Activated T-helper 2 cell treated with anti-CD3 and anti-CD28 coated beads, Interferon-gamma antibody, Interleukin-2, Interleukin-4, amounts not matched to agents 10 μg/mL and 5 μg/mL and 100 μg/mL, durations not matched to agents 14 hours and 24 hours and 36 hours (primary cell): ENCODE measurements around the gene SLC12A3. TPM values are rescaled to one million over a fixed set of nuclear protein-coding genes. Genes with fewer than 3 reads are reported as not detected.

ENCODE experiments used
- DNase-seq: peaks from one replicate; pipeline ENCODE4 v3.0.0; 2021; ENCODE audit warnings: low spot score
- H3K27ac Mint-ChIP-seq: one replicate; pipeline ENCODE4 v1.8.0; 2021; ENCODE audit warnings: mixed read lengths
- H3K27me3 Mint-ChIP-seq: one replicate; pipeline ENCODE4 v1.8.0; 2021; ENCODE audit warnings: low read depth, mixed read lengths
- H3K36me3 Mint-ChIP-seq: one replicate; pipeline ENCODE4 v1.8.0; 2021; ENCODE audit warnings: low read depth, mixed read lengths
- H3K4me1 Mint-ChIP-seq: one replicate; pipeline ENCODE4 v1.8.0; 2021; ENCODE audit warnings: low read depth, mixed read lengths
- H3K4me3 Mint-ChIP-seq: one replicate; pipeline ENCODE4 v1.8.0; 2021; ENCODE audit warnings: low read depth, mild to moderate bottlenecking, moderate library complexity, mixed read lengths
- H3K9me3 Mint-ChIP-seq: one replicate; pipeline ENCODE4 v1.8.0; 2021; ENCODE audit warnings: mixed read lengths
- intact Hi-C: fragments of 100-400 bp; cut with micrococcal nuclease; formaldehyde crosslinking; loops from one replicate; pipeline ENCODE4 v1.15.1; 2023
- total RNA-seq: library from RNA; stranded (reverse); gene quantifications from 2 replicates; pipeline ENCODE4 v1.2.3, GENCODE V29; 2022

The SLC12A3 gene, protein sequence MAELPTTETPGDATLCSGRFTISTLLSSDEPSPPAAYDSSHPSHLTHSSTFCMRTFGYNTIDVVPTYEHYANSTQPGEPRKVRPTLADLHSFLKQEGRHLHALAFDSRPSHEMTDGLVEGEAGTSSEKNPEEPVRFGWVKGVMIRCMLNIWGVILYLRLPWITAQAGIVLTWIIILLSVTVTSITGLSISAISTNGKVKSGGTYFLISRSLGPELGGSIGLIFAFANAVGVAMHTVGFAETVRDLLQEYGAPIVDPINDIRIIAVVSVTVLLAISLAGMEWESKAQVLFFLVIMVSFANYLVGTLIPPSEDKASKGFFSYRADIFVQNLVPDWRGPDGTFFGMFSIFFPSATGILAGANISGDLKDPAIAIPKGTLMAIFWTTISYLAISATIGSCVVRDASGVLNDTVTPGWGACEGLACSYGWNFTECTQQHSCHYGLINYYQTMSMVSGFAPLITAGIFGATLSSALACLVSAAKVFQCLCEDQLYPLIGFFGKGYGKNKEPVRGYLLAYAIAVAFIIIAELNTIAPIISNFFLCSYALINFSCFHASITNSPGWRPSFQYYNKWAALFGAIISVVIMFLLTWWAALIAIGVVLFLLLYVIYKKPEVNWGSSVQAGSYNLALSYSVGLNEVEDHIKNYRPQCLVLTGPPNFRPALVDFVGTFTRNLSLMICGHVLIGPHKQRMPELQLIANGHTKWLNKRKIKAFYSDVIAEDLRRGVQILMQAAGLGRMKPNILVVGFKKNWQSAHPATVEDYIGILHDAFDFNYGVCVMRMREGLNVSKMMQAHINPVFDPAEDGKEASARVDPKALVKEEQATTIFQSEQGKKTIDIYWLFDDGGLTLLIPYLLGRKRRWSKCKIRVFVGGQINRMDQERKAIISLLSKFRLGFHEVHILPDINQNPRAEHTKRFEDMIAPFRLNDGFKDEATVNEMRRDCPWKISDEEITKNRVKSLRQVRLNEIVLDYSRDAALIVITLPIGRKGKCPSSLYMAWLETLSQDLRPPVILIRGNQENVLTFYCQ
- total RNA-seq = not detected in 2 replicates

DNA sequence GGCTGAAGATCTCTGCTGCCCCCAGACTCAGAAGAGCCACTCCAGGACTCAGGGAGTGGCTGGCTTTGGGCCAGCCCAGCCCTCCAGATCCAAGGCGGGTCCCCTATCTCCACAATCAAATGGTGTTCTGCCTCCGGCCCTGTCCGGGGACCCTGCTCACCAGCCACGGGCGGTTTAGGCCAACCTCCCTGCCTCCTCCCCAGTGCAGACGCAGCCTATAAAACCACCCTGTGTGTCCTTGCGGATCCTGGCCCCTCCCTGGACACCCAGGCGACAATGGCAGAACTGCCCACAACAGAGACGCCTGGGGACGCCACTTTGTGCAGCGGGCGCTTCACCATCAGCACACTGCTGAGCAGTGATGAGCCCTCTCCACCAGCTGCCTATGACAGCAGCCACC lies at the start of gene SLC12A3:
SLC12A3 (plus strand) TSS at position 248 of the 400 bp plus-strand sequence; CDS start at position 277, 29 bp downstream.
- peaks cover 36% of the 10 kb centered on the region for H3K4me1 Mint-ChIP-seq
- intact Hi-C loops = no loop called here
- H3K9me3 Mint-ChIP-seq = no peaks in the 10 kb centered on the region
- no peak within 1 kb of the TSS for H3K27ac Mint-ChIP-seq
- no peak for DNase-seq
- no peaks in the 10 kb centered on the region for H3K36me3 Mint-ChIP-seq
- H3K4me3 Mint-ChIP-seq = no peak within 1 kb of the TSS
- H3K27me3 Mint-ChIP-seq = no peaks in the 10 kb centered on the region

DNA sequence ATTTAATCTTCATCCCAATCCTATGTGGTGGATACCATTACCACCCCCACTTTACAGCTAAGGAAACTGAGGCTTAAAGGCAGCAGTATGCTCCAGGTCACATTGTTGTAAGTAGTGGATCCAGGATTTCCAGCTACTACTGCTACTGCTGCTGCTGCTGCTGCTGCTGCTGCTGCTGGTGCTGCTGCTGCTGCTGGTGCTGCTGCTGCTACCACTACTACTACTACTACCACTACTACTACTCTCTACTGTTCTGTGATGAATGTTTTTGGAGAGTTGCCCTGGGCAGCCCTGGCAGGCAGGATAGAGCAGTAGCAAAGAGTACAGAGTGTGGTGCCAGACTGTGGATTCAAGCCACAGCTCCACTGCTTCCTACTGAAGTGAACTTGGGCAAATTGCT lies 49.3 kb upstream of the SLC12A3 start:
- no peak overlapping the region for H3K4me3 Mint-ChIP-seq
- H3K9me3 Mint-ChIP-seq = no peaks in the 10 kb centered on the region
- H3K27ac Mint-ChIP-seq = no peak overlapping the region
- no peaks in the 10 kb centered on the region for H3K27me3 Mint-ChIP-seq
- intact Hi-C loops = no loop called here
- H3K36me3 Mint-ChIP-seq = peaks cover 9% of the 10 kb centered on the region
- H3K4me1 Mint-ChIP-seq = peaks cover 1% of the 10 kb centered on the region
- no peak for DNase-seq

DNA sequence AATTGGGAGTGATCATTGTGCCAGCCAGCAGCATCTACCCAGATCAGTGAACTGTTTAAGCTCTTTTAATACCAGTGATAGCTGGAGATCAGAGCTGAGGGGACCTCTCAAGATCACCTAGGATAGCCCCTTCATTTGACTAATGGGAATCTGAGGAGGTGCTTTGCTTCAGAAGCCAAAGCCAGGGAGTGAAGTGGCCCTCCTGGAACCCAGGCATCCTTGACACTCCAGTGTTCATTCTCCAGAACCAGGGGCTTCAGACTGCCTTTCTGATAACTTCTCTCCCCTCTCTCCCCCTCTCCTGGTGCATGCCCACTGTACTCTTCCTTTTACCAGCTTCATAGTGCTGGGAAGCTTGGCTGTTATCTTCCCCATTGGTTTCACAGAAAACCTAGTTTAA lies 48.0 kb upstream of the SLC12A3 start:
- no peak for DNase-seq
- no peak overlapping the region for H3K27ac Mint-ChIP-seq

DNA sequence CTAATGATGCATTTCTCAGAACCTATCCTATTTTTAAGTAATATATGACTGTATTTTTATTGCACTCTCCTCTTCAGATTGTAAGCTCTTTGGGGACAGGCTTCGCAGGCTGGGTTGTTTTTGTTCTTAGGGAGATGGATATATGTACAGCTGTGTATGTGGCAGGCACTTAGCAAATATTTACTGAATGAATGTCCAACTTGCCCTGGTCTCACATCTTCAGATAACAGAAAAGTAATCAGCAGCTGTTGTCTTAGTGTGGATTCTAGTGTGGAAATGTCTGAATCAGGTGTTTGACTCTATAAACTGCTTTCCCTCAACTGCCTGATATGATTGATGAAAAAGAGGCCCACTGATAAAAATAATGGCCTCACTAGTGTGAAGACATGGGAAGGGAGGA lies 47.1 kb upstream of the SLC12A3 start:
- Mint-ChIP-seq H3K36me3 (peaks cover 15% of the 10 kb centered on the region), H3K4me3 (no peak overlapping the region), H3K27ac (no peak overlapping the region), H3K9me3 (no peaks in the 10 kb centered on the region), H3K27me3 (no peaks in the 10 kb centered on the region), H3K4me1 (no peaks in the 10 kb centered on the region)
- intact Hi-C loops = no loop called here
- no peak for DNase-seq

More for the DNA sequence above, 48.0 kb upstream of the SLC12A3 start:
- H3K27me3 Mint-ChIP-seq = no peaks in the 10 kb centered on the region
- peaks cover 15% of the 10 kb centered on the region for H3K36me3 Mint-ChIP-seq
- intact Hi-C loops = no loop called here
- H3K4me3 Mint-ChIP-seq = no peak overlapping the region
- no peaks in the 10 kb centered on the region for H3K9me3 Mint-ChIP-seq
- H3K4me1 Mint-ChIP-seq = peaks cover 1% of the 10 kb centered on the region

DNA sequence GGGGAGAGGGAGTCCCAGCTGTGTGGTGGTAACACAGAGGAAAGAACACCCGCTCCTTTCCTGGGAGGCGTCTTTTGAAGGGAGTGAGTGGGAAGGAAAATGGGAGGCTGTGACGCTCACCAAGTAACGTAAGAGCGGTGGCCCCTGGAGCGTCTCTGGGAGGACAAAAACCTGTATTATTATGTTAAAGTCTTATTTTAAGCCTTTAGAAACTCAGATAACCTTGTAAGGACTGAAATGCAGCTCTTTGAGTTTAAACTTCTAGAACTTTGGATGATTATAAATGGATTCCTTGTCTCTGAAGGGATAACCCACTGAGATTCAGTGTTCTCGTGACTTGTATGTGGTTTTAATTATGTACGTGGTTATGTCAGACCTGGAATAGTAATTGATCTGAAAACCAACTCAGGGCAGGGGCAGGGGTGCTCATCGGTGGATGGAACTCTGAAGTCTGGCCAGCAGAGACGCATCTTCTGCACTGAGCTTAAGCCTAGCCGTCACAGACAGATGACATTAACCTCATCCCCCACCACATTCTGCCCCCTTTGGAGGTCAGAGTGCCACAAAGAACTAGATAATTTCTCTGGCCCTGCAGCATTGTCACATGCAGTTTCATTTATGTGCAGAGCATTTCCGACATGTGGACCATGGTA lies 41.8 kb upstream of the SLC12A3 start:
- Mint-ChIP-seq H3K27ac (no peak overlapping the region), H3K36me3 (peaks cover 25% of the 10 kb centered on the region), H3K9me3 (no peaks in the 10 kb centered on the region), H3K4me1 (no peaks in the 10 kb centered on the region), H3K27me3 (no peaks in the 10 kb centered on the region), H3K4me3 (no peak overlapping the region)
- no peak for DNase-seq
- intact Hi-C loops = no loop called here

DNA sequence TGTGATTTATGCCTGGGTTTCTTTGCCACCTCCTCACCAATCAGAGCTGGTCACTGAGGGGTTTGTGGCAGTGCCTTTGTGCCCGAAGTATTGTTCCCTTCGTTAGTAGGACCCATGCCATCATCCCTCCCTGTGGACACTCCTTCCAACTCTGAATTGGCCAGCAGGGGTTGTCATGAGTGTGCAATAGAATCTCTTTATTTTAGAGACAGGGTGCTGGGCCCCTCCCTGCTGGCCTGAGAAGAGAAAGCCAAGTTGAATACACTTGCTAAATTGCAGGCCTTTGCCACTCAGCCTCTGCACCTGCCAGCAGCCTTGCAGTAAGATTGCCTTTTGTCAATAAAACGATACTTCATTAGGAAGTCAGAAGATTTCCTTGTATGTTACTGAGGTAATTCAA lies 40.7 kb upstream of the SLC12A3 start:
- DNase-seq = no peak
- peaks cover 33% of the 10 kb centered on the region for H3K36me3 Mint-ChIP-seq
- no peak overlapping the region for H3K27ac Mint-ChIP-seq
- H3K4me3 Mint-ChIP-seq = no peak overlapping the region
- H3K27me3 Mint-ChIP-seq = no peaks in the 10 kb centered on the region
- no peaks in the 10 kb centered on the region for H3K9me3 Mint-ChIP-seq
- no peaks in the 10 kb centered on the region for H3K4me1 Mint-ChIP-seq
- intact Hi-C loops = no loop called here

DNA sequence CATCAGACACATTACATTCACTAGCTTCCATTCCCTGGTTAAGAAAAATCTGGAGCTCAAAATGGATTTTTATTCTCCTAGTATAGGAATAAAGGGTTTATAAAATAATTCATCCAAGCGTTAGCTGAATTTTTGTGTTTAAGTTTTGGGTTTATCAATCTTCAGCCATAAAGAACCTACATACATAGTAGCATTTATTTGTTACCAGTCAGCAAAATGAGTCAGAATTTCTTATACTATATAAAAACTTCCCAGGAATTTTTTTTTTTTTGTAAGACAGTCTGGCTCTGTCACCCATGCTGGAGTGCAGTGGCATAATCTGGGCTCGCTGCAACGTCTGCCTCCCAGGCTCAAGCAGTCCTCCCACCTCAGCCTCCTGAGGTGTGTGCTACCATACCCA lies 40.2 kb upstream of the SLC12A3 start:
- Mint-ChIP-seq H3K36me3 (peaks cover 31% of the 10 kb centered on the region), H3K9me3 (no peaks in the 10 kb centered on the region), H3K4me3 (no peak overlapping the region), H3K27me3 (no peaks in the 10 kb centered on the region), H3K27ac (no peak overlapping the region), H3K4me1 (no peaks in the 10 kb centered on the region)
- intact Hi-C loops = no loop called here
- DNase-seq = no peak

DNA sequence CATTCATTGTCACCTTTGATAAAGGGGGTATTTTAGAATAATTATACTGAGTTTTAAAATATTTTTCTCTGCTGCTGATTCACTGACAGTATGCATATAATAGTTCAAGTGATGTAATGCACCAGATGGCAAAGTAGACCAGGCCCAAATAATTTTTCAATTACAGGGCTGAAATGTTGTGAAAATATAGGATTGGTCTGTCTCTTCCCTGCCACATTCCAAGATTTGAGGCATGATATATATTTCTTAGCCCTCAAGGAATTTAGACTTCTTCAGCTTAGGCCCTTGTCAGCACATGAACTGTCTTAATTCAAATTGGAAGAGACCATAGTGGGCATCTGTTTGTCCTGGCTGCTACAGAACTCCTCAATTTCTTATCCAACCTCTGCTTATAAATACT lies 39.2 kb upstream of the SLC12A3 start:
- Mint-ChIP-seq H3K4me3 (no peak overlapping the region), H3K36me3 (peaks cover 33% of the 10 kb centered on the region), H3K4me1 (no peaks in the 10 kb centered on the region), H3K9me3 (no peaks in the 10 kb centered on the region), H3K27me3 (no peaks in the 10 kb centered on the region), H3K27ac (no peak overlapping the region)
- intact Hi-C loops = no loop called here
- DNase-seq = no peak

DNA sequence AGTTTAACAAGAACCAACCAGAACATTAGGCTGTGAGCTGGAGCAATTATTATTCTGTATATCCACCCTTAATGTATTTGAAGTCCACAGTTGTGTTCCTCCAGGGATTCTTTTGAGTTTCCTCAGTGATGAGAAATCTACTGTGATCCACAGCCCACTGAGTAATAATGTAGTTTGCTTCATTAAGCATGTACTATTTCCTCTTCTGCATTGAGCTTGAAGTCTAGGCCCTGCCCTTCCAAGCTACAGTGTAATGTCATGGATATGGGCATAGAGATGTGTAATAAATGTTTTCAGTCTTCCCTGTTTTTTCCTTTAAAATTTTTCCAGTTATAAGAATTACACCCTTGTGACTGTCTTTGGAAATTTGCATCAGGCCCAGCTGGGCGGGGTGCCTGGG lies 36.4 kb upstream of the SLC12A3 start:
- Mint-ChIP-seq H3K27me3 (no peaks in the 10 kb centered on the region), H3K36me3 (peaks cover 53% of the 10 kb centered on the region), H3K9me3 (no peaks in the 10 kb centered on the region), H3K4me1 (peaks cover 13% of the 10 kb centered on the region), H3K4me3 (no peak overlapping the region), H3K27ac (no peak overlapping the region)
- no peak for DNase-seq
- intact Hi-C loops = no loop called here

DNA sequence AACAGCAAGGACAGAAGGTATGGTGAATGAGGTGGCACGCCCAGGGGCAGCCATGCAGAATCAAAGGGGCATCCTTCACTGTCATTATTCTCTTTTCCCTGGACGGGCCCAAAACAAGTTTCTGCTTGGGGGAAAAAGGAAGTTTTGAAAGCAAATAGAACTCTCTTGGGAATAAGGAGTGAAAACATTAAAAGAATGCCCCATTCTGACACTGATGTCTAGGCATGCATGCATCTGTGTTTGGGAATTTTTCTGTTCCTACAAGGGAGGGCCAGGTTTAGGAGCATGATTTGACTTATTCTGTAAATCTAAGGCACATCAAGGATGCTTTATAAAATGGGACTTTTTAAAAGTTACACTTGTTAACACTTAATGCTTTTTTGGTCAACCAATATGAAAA lies 34.3 kb upstream of the SLC12A3 start:
- Mint-ChIP-seq H3K9me3 (no peaks in the 10 kb centered on the region), H3K36me3 (peaks cover 61% of the 10 kb centered on the region), H3K27me3 (no peaks in the 10 kb centered on the region), H3K4me3 (no peak overlapping the region), H3K4me1 (peaks cover 13% of the 10 kb centered on the region), H3K27ac (no peak overlapping the region)
- no peak for DNase-seq
- intact Hi-C loops = no loop called here

DNA sequence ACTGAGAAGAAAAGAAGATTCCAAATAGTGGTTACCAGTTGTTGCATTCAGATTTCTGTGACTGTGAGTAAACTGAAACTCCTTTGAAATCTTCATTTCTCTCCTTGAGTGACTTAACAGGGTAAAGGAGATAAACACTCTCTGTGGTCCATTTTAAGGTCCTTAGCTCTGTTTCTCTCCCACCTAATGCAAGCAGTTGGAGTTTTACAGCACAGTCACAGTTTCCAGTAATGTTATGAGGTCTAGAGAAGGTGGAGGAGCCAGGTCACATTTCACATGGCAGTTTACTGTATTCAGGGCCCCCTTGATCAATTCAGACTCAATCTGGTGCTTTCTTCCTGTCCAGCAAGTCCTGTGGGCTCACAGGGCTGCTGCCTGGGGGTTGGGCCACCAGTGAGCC lies 32.2 kb upstream of the SLC12A3 start:
- intact Hi-C loops = no loop called here
- Mint-ChIP-seq H3K27me3 (no peaks in the 10 kb centered on the region), H3K4me1 (peaks cover 13% of the 10 kb centered on the region), H3K27ac (peak overlapping the region; percentile 50), H3K9me3 (no peaks in the 10 kb centered on the region), H3K4me3 (no peak overlapping the region), H3K36me3 (peaks cover 70% of the 10 kb centered on the region)
- DNase-seq = no peak

DNA sequence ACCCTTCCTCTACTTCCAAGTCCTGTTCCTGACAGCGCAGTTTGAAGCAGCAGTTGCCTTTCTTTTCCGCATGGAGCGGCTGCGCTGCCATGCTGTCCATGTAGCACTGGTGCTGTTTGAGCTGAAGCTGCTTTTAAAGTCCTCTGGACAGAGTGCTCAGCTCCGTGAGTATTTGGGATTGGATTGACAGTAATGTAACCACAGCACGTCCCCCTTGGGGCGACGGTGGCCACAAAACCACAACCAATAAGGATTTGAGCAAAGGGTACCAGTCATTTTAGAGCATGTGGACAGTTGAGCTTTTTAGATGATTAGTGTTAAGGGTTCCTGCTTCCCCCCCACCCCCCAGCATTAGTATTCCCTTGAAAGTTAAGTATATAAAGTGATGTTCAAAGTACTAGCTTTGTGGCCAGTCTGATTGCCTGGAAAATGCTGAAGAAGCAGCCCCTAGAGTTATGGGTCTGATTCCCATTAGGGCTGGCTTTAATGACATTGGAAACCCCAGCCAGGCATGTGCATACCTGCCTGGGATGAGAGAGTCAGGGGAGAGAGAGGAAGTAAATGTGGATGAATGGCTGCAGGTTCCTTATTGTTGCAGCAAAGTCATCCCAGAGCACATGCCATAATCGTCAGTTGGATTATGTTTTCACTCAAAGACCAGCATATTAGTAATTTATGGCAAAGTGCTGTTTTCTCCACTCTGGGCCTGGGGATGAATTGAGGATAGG lies 31.6 kb upstream of the SLC12A3 start:
- intact Hi-C loops = no loop called here
- Mint-ChIP-seq H3K9me3 (no peaks in the 10 kb centered on the region), H3K27ac (peak overlapping the region; percentile 50), H3K27me3 (no peaks in the 10 kb centered on the region), H3K4me1 (peaks cover 13% of the 10 kb centered on the region), H3K4me3 (no peak overlapping the region), H3K36me3 (peaks cover 74% of the 10 kb centered on the region)
- no peak for DNase-seq
